Liver (tissue), 9 donors: ENCODE data around the gene HOXA5. TPM values are rescaled to one million over a fixed set of nuclear protein-coding genes. Genes with fewer than 3 reads are reported as not detected.

Source experiments
- DNase-seq: peaks from one replicate; pipeline ENCODE4 v3.0.0-alpha.2; 2017; ENCODE audit warnings: low spot score
- H3K27ac ChIP-seq, 2 donors: one replicate each; pipeline ENCODE4 v1.7.0; 2013; ENCODE audit warnings: inconsistent platforms in 2 of 2, low read length in 2 of 2, control low read depth in 1 of 2, low read depth in 1 of 2, mild to moderate bottlenecking in 1 of 2
- H3K27me3 ChIP-seq, 4 donors: one replicate each; pipeline versions ENCODE4 v1.6.1 to v1.7.0; 2013; ENCODE audit warnings: low read length in 3 of 4, inconsistent platforms in 1 of 4, mild to moderate bottlenecking in 1 of 4, moderate library complexity in 1 of 4; ENCODE audit not compliant: control insufficient read depth in 4 of 4, insufficient read depth in 4 of 4
- H3K36me3 ChIP-seq, 4 donors: one replicate each; pipeline versions ENCODE4 v1.6.1 to v1.7.0; 2013; ENCODE audit warnings: low read length in 3 of 4, mild to moderate bottlenecking in 3 of 4, low read depth in 1 of 4, moderate library complexity in 1 of 4; ENCODE audit not compliant: control insufficient read depth in 4 of 4, insufficient read depth in 3 of 4
- H3K4me1 ChIP-seq, 4 donors: one replicate each; pipeline versions ENCODE4 v1.6.1 to v1.7.0; 2013; ENCODE audit warnings: low read length in 3 of 4, mild to moderate bottlenecking in 3 of 4, moderate library complexity in 1 of 4; ENCODE audit not compliant: control insufficient read depth in 4 of 4, insufficient read depth in 4 of 4
- H3K4me3 ChIP-seq, 3 donors: one replicate each; pipeline versions ENCODE4 v1.6.1 to v1.7.0; 2013; ENCODE audit warnings: low read length in 3 of 3, control low read depth in 1 of 3, low read depth in 1 of 3, mild to moderate bottlenecking in 1 of 3
- H3K9ac ChIP-seq, 2 donors: one replicate each; pipeline ENCODE4 v1.7.0; 2013; ENCODE audit warnings: low read length in 2 of 2, mild to moderate bottlenecking in 2 of 2, moderate library complexity in 2 of 2, control low read depth in 1 of 2, low read depth in 1 of 2
- H3K9me3 ChIP-seq, 4 donors: one replicate each; pipeline versions ENCODE4 v1.6.1 to v1.7.0; 2013; ENCODE audit warnings: low read length in 3 of 4; ENCODE audit not compliant: control insufficient read depth in 4 of 4
- ATF3 ChIP-seq: IDR thresholded peaks from 2 replicates; pipeline ENCODE4 v1.6.1; 2016; ENCODE audit warnings: antibody characterized with exemption
- FOXA1 ChIP-seq: IDR thresholded peaks from 2 replicates; pipeline ENCODE4 v1.6.1; 2016; ENCODE audit warnings: antibody characterized with exemption
- GABPA ChIP-seq, 2 donors: IDR thresholded peaks in 1 of 2; conservative IDR thresholded peaks in 1 of 2; 2 replicates each; pipeline ENCODE4 v1.6.1; 2016; ENCODE audit warnings: antibody characterized with exemption in 2 of 2, mild to moderate bottlenecking in 1 of 2, moderate library complexity in 1 of 2
- HNF4G ChIP-seq: IDR thresholded peaks from 2 replicates; pipeline ENCODE4 v1.6.1; 2016; ENCODE audit warnings: antibody characterized with exemption
- MAX ChIP-seq: IDR thresholded peaks from 2 replicates; pipeline ENCODE4 v1.6.1; 2016; ENCODE audit warnings: antibody characterized with exemption
- NR2F2 ChIP-seq: IDR thresholded peaks from 2 replicates; pipeline ENCODE4 v1.6.1; 2016; ENCODE audit warnings: antibody characterized with exemption
- RAD21 ChIP-seq, 2 donors: IDR thresholded peaks; 2 replicates each; pipeline ENCODE4 v1.6.1; 2016; ENCODE audit warnings: antibody characterized with exemption in 2 of 2, mild to moderate bottlenecking in 2 of 2
- REST ChIP-seq: IDR thresholded peaks from 2 replicates; pipeline ENCODE4 v1.6.1; 2016; ENCODE audit warnings: antibody characterized with exemption, mild to moderate bottlenecking
- SP1 ChIP-seq: IDR thresholded peaks from 2 replicates; pipeline ENCODE4 v1.6.1; 2018; ENCODE audit warnings: antibody characterized with exemption, mild to moderate bottlenecking
- TAF1 ChIP-seq: conservative IDR thresholded peaks from 2 replicates; pipeline ENCODE4 v1.6.1; 2016; ENCODE audit warnings: antibody characterized with exemption, mild to moderate bottlenecking
- YY1 ChIP-seq: IDR thresholded peaks from 2 replicates; pipeline ENCODE4 v1.6.1; 2016; ENCODE audit warnings: antibody characterized with exemption, mild to moderate bottlenecking
- ZBTB33 ChIP-seq: IDR thresholded peaks from 2 replicates; pipeline ENCODE4 v1.6.1; 2016; ENCODE audit warnings: antibody characterized with exemption
- WGBS: extraction: QIAGEN DNeasy Blood & Tissue Kit; methylation state at CpG from one replicate; pipeline ENCODE4 v1.1.7; 2013; 5-methylcytosine and 5-hydroxymethylcytosine counted together
- polyA plus RNA-seq, 2 donors: library from polyadenylated mRNA; stranded (reverse) in 1 of 2; unstranded in 1 of 2; fragments of 200-250 nt in 1 of 2; fragments of >200 nt in 1 of 2; fragmentation: Nextera tagmentation in 1 of 2; extraction: Ambion mirVana in 1 of 2; gene quantifications; one replicate each; pipeline versions ENCODE4 v1.2.1 to v1.2.3, GENCODE V29; 2013 to 2015
- total RNA-seq, 2 donors: library from RNA; depleted of rRNA; stranded (reverse); fragments of >200 nt; gene quantifications; one replicate each; pipeline ENCODE4 v1.2.3, GENCODE V29; 2014
- donor health status: healthy.
- donor health status: healthy.
- donor health status: healthy.
- donor health status: healthy.
- donor health status: healthy.

HOXA5 gene
- total and polyA plus RNA-seq, 4 donors: 0.40 to 2.1 (median 0.66) TPM

GRCh38 chr7:27114881-27115220 is 28.6 kb downstream of the HOXA5 start (continued):
- TF ChIP-seq REST (no peak), RAD21 (IDR thresholded peaks at IDR 0.05) (no peak), ATF3 (no peak), NR2F2 (no peak), FOXA1 (no peak)

GRCh38 chr7:27113991-27114769 is 29.3 kb downstream of the HOXA5 start:
- DNase-seq: no peak
- Histone ChIP-seq H3K36me3 (no peaks in the 10 kb centered on the region), H3K9me3 (no peaks in the 10 kb centered on the region), H3K27me3 (peaks cover 0 to 25% (median 5%) of the 10 kb centered on the region in 4 donors), H3K4me1 (peaks cover 0 to 3% (median 2%) of the 10 kb centered on the region in 4 donors), H3K9ac (peak overlapping the region; percentile 39 to 43), H3K27ac (peak overlapping the region; percentile 46 to 56), H3K4me3 (peak overlapping the region in 2 of 3 donors; percentile 6 to 43)
- TF ChIP-seq ATF3 (no peak), GABPA (IDR thresholded peaks at IDR 0.05 in 1 of 2, conservative IDR thresholded peaks at IDR 0.05 in 1 of 2) (no peak), TAF1 (no peak), HNF4G (no peak), ZBTB33 (no peak), SP1 (no peak), MAX (no peak), YY1 (no peak)
- 22% methylated on average over 26 of the region's 26 CpGs for WGBS
